ENCODE results near the gene GNB1L. TPM values are rescaled to one million over a fixed set of nuclear protein-coding genes. Genes with fewer than 3 reads are reported as not detected.

GNB1L gene
- total and polyA plus RNA-seq, 2 donors (not counting 1 experiment from before 2014, with no cell fraction given) = 6.6 to 12.1 TPM

GRCh38 chr22:19763458-19764298 is 91.0 kb downstream of the GNB1L start:
- Histone ChIP-seq H3K36me3 (replicated peaks in 1 of 2; ENCODE audit: control extremely low read depth in 1 of 2, control insufficient read depth in 1 of 2, extremely low read depth in 1 of 2, insufficient read depth in 2 of 2, low read length in 1 of 2) (no peaks in the 10 kb centered on the region), H3K79me2 (ENCODE audit: control insufficient read depth, insufficient read depth, low read length) (no peaks in the 10 kb centered on the region), H4K20me1 (ENCODE audit: control insufficient read depth, insufficient read depth, low read length, poor library complexity, severe bottlenecking) (no peaks in the 10 kb centered on the region), H2AFZ (ENCODE audit: insufficient read depth, low read depth, low read length, poor library complexity, severe bottlenecking) (no peak overlapping the region), H3K4me3 (ENCODE audit: control extremely low read depth in 1 of 5, extremely low read depth in 1 of 5, insufficient read depth in 1 of 5, low read depth in 2 of 5, low read length in 4 of 5) (no peak overlapping the region), H3K27ac (ENCODE audit: low read length in 2 of 2) (no peak overlapping the region), H3K4me1 (ENCODE audit: control insufficient read depth in 2 of 2, insufficient read depth in 2 of 2, low read length in 2 of 2) (peaks cover 25 to 41% of the 10 kb centered on the region in 2 donors), H3K9ac (ENCODE audit: low read length) (no peak overlapping the region), H3K4me2 (replicated peaks; ENCODE audit: low read depth, low read length, poor library complexity, severe bottlenecking) (no peak overlapping the region), H3K9me3 (ENCODE audit: control extremely low read depth in 1 of 3, control insufficient read depth in 2 of 3, insufficient read depth in 1 of 3, low read length in 2 of 3) (peaks cover 0 to 30% (median 0%) of the 10 kb centered on the region in 3 donors), H3K27me3 (replicated peaks in 1 of 4; ENCODE audit: control extremely low read depth in 1 of 4, control insufficient read depth in 3 of 4, insufficient read depth in 4 of 4, low read length in 3 of 4) (peaks cover 0 to 77% (median 46%) of the 10 kb centered on the region in 4 experiments)
- no peak for DNase-seq
- POLR2A ChIA-PET = no interaction called here
- Mint-ChIP-seq H3K27ac (no peak overlapping the region), H3K4me1 (peaks cover 38% of the 10 kb centered on the region), H3K4me3 (no peak overlapping the region), H3K9me3 (ENCODE audit: insufficient read depth) (no peaks in the 10 kb centered on the region), H3K27me3 (peaks cover 54% of the 10 kb centered on the region)
- TF ChIP-seq EZH2 (IDR thresholded peaks at IDR 0.05; ENCODE audit: borderline replicate concordance, insufficient read depth, low read depth, low read length, poor library complexity, severe bottlenecking) (no peak), CTCF (IDR thresholded peaks at IDR 0.05) (no peak)
- no peak for ATAC-seq (ENCODE audit: low read depth)
- CTCF ChIA-PET = no interaction called here
- WGBS (ENCODE audit: insufficient coverage) = 80% methylated on average over 37 of the region's 39 CpGs
- intact Hi-C loops (cut with micrococcal nuclease) = no loop called here

All from B cell (primary cell).